Endothelial cell of umbilical vein (primary cell): ENCODE measurements around the gene LMAN2. TPM values are rescaled to one million over a fixed set of nuclear protein-coding genes. Genes with fewer than 3 reads are reported as not detected.

Experiments
- BruUV-seq: library from RNA; stranded (reverse); fragments of 400-500 nt; replicated peaks from 2 replicates; lab custom pipeline; 2021; lab: Mats Ljungman, UMichigan
- CTCF ChIA-PET: fragments of 300-600, 350-600 bp; sonication (Branson Sonifier 250); formaldehyde crosslinking; loops from one replicate; lab custom pipeline; 2021; ENCODE audit warnings: antibody characterized with exemption, inconsistent platforms; lab: Charles Lee
- POLR2A ChIA-PET: fragments of 300-600, 350-600 bp; sonication (Branson Sonifier 250); formaldehyde crosslinking; loops from one replicate; lab custom pipeline; 2021; ENCODE audit warnings: antibody characterized with exemption, inconsistent platforms; lab: Charles Lee
- DNase-seq: peaks from one replicate; pipeline ENCODE4 v3.0.0-alpha.2; 2011; ENCODE audit warnings: low read depth, low spot score
- FAIRE-seq: peaks from 2 replicates; lab custom pipeline; 2011; peaks lifted over from hg19 to GRCh38; lab: Jason Lieb, UNC
- H2AFZ ChIP-seq: 2 replicates; pipeline ENCODE4 v1.6.0; 2012; ENCODE audit warnings: low read depth, low read length, control low read depth, inconsistent platforms
- H3K27ac ChIP-seq: 2 replicates; pipeline ENCODE4 v1.5.1; 2011; ENCODE audit warnings: low read depth, mild to moderate bottlenecking, control low read depth, low read length, moderate library complexity; ENCODE audit not compliant: insufficient read depth
- H3K27me3 ChIP-seq, 2 experiments: 2 replicates each; pipeline versions ENCODE4 v1.6.0 to v1.6.1; 2011; ENCODE audit warnings: low read length in 2 of 2, mixed read lengths in 1 of 2; ENCODE audit not compliant: control insufficient read depth in 2 of 2, insufficient read depth in 2 of 2
- H3K36me3 ChIP-seq, 2 experiments: 2 replicates in 1 of 2; 3 replicates in 1 of 2; pipeline ENCODE4 v1.5.1; 2011; ENCODE audit warnings: low read length in 2 of 2, mild to moderate bottlenecking in 1 of 2, moderate library complexity in 1 of 2; ENCODE audit not compliant: control insufficient read depth in 2 of 2, insufficient read depth in 2 of 2; ENCODE audit errors: extremely low read depth in 1 of 2
- H3K4me1 ChIP-seq: 3 replicates; pipeline ENCODE4 v1.5.1; 2011; ENCODE audit warnings: mild to moderate bottlenecking, low read length; ENCODE audit not compliant: control insufficient read depth, insufficient read depth; ENCODE audit errors: extremely low read depth
- H3K4me2 ChIP-seq: 2 replicates; pipeline ENCODE4 v1.6.1; 2011; ENCODE audit warnings: low read length, control low read depth, mixed read lengths; ENCODE audit not compliant: insufficient read depth
- H3K4me3 ChIP-seq, 3 experiments: fragments of 200-600 bp in 1 of 3; sonication (generic), shearing (Covaris generic) in 1 of 3; replicated peaks in 1 of 3; 2 replicates each; pipeline ENCODE4 v1.5.1; 2011 to 2016; ENCODE audit warnings: control low read depth in 3 of 3, low read length in 3 of 3, mild to moderate bottlenecking in 2 of 3, inconsistent platforms in 1 of 3, low read depth in 1 of 3, moderate library complexity in 1 of 3; ENCODE audit not compliant: insufficient read depth in 1 of 3
- H3K79me2 ChIP-seq: 2 replicates; pipeline ENCODE4 v1.6.0; 2012; ENCODE audit warnings: low read length, inconsistent platforms; ENCODE audit not compliant: control insufficient read depth, insufficient read depth
- H3K9ac ChIP-seq: replicated peaks from 2 replicates; pipeline ENCODE3; 2011; ENCODE audit warnings: low read length, control low read depth; ENCODE audit not compliant: insufficient read depth; ENCODE audit errors: extremely low read depth
- H3K9me1 ChIP-seq: replicated peaks from 3 replicates; pipeline ENCODE4 v1.6.0; 2011; ENCODE audit warnings: mild to moderate bottlenecking, low read length; ENCODE audit not compliant: control insufficient read depth, insufficient read depth; ENCODE audit errors: extremely low read depth
- H3K9me3 ChIP-seq: replicated peaks from 2 replicates; pipeline ENCODE4 v1.5.1; 2012; ENCODE audit warnings: low read length, inconsistent platforms; ENCODE audit not compliant: control insufficient read depth, insufficient read depth
- H4K20me1 ChIP-seq: replicated peaks from 2 replicates; pipeline ENCODE3; 2011; ENCODE audit warnings: mild to moderate bottlenecking, low read length; ENCODE audit not compliant: control insufficient read depth, insufficient read depth; ENCODE audit errors: extremely low read depth
- EZH2 ChIP-seq: IDR thresholded peaks from 2 replicates; pipeline ENCODE4 v1.6.1; 2012; ENCODE audit warnings: borderline replicate concordance, low read depth, mild to moderate bottlenecking, moderate library complexity, low read length, inconsistent platforms; ENCODE audit not compliant: severe bottlenecking
- FOS ChIP-seq: IDR thresholded peaks from 2 replicates; pipeline ENCODE4 v1.6.1; 2011; ENCODE audit warnings: mild to moderate bottlenecking, low read length, moderate library complexity, borderline replicate concordance; ENCODE audit not compliant: insufficient read depth
- GATA2 ChIP-seq: IDR thresholded peaks from 2 replicates; pipeline ENCODE4 v1.7.0; 2011; ENCODE audit warnings: low read depth, mild to moderate bottlenecking, moderate library complexity, mixed read lengths, low read length; ENCODE audit not compliant: insufficient read length, insufficient read depth
- JUN ChIP-seq: IDR thresholded peaks from 2 replicates; pipeline ENCODE4 v1.6.1; 2011; ENCODE audit warnings: borderline replicate concordance, low read depth; ENCODE audit not compliant: insufficient read length, insufficient read depth
- MYC ChIP-seq: IDR thresholded peaks from one replicate; pipeline ENCODE4 v1.6.1; 2011; ENCODE audit warnings: mild to moderate bottlenecking, low read depth, low read length
- POLR2A ChIP-seq: IDR thresholded peaks from 2 replicates; pipeline ENCODE4 v1.6.1; 2012; ENCODE audit warnings: low read depth, mild to moderate bottlenecking, control low read depth, low read length
- POLR2AphosphoS5 ChIP-seq: IDR thresholded peaks from 2 replicates; pipeline ENCODE4 v1.6.1; 2012; ENCODE audit warnings: low read depth, mild to moderate bottlenecking, control low read depth, low read length, moderate library complexity; ENCODE audit not compliant: insufficient read depth
- dilution Hi-C: fragments of 300-500 bp; cut with MboI; formaldehyde crosslinking; loops from one replicate; pipeline ENCODE4 v1.15.0; 2019; ENCODE audit warnings: low sequenced_read_pairs; ENCODE audit not compliant: extremely low pct_ligation_motif_present
- intact Hi-C: fragments of 100-400 bp; cut with micrococcal nuclease; formaldehyde crosslinking; loops from one replicate; pipeline ENCODE4 v1.10.0; 2022
- polyA plus RNA-seq, 4 experiments: library from polyadenylated mRNA; depleted of rRNA in 3 of 4; stranded (reverse) in 3 of 4; unstranded in 1 of 4; fragments of >200 nt; gene quantifications; 2 replicates each; pipeline versions ENCODE4 v1.2.1 to v1.2.3, GENCODE V29; 2011 to 2012; ENCODE audit warnings: missing spikeins in 1 of 4
- total RNA-seq: library from RNA; stranded (reverse); gene quantifications from 2 replicates; pipeline ENCODE4 v1.2.3, GENCODE V29; 2021
- TF ChIP-seq, protein P1 (sequence below), 2 donors: IDR thresholded peaks; 1 replicate in 1 of 2; 2 replicates in 1 of 2; pipeline ENCODE4 v1.5.1; 2011; ENCODE audit warnings: low read length in 2 of 2, mild to moderate bottlenecking in 2 of 2, moderate library complexity in 2 of 2, control low read depth in 1 of 2, inconsistent platforms in 1 of 2, low read depth in 1 of 2; ENCODE audit not compliant: insufficient read depth in 1 of 2; ENCODE audit errors: extremely low read depth in 1 of 2
- TF ChIP-seq, protein P2 (sequence below): IDR thresholded peaks from 2 replicates; pipeline ENCODE4 v1.6.1; 2011; ENCODE audit not compliant: insufficient read depth, insufficient read length

Gene LMAN2
- total and polyA plus RNA-seq, 2 donors (not counting 3 experiments of a cell fraction or from before 2014, with no cell fraction given), result 151 to 370 TPM

DNA sequence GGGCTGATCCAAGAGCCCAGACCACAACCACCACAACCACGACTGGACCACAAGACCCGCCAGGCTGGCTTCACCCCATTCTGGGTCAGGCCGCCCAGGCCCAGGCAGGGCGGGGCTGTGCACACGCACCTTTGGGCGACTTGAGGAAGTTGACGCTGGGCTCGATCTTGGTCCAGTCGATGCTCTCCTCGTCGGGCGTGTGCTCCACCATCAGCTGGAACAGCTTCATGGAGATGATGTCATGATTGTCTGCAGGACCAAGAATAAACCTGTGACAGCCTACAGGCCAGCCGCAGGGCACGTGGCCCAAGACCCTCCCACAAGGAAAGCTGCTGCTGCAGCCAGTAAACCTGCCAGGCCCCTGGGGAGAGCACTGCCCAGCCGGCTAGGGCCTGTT, 17.3 kb downstream of the LMAN2 start:
- Histone ChIP-seq H3K4me3 (no peak overlapping the region), H3K9ac (no peak overlapping the region)
- POLR2A ChIA-PET, result no interaction called here

More for the DNA sequence above, 17.3 kb downstream of the LMAN2 start:
- no peak overlapping the region for H3K4me2 ChIP-seq
- dilution Hi-C loops (no loop called here), intact Hi-C loops (no loop called here)
- no peak overlapping the region for H3K27ac ChIP-seq
- peaks cover 0 to 59% of the 10 kb centered on the region in 2 experiments for H3K36me3 ChIP-seq
- H3K79me2 ChIP-seq, result no peaks in the 10 kb centered on the region
- H3K9me1 ChIP-seq, result no peaks in the 10 kb centered on the region
- H3K27me3 ChIP-seq, result no peaks in the 10 kb centered on the region
- TF ChIP-seq MYC (no peak), JUN (no peak), POLR2AphosphoS5 (no peak), GATA2 (no peak), FOS (no peak), POLR2A (no peak), EZH2 (no peak)
- TF ChIP-seq, protein P1, sequence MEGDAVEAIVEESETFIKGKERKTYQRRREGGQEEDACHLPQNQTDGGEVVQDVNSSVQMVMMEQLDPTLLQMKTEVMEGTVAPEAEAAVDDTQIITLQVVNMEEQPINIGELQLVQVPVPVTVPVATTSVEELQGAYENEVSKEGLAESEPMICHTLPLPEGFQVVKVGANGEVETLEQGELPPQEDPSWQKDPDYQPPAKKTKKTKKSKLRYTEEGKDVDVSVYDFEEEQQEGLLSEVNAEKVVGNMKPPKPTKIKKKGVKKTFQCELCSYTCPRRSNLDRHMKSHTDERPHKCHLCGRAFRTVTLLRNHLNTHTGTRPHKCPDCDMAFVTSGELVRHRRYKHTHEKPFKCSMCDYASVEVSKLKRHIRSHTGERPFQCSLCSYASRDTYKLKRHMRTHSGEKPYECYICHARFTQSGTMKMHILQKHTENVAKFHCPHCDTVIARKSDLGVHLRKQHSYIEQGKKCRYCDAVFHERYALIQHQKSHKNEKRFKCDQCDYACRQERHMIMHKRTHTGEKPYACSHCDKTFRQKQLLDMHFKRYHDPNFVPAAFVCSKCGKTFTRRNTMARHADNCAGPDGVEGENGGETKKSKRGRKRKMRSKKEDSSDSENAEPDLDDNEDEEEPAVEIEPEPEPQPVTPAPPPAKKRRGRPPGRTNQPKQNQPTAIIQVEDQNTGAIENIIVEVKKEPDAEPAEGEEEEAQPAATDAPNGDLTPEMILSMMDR (IDR thresholded peaks at IDR 0.05; ENCODE audit: extremely low read depth in 1 of 2, insufficient read depth in 1 of 2, low read depth in 1 of 2, low read length in 2 of 2), result no peak
- TF ChIP-seq, protein P2, sequence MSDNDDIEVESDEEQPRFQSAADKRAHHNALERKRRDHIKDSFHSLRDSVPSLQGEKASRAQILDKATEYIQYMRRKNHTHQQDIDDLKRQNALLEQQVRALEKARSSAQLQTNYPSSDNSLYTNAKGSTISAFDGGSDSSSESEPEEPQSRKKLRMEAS, result no peak
- H3K9me3 ChIP-seq, result no peaks in the 10 kb centered on the region
- CTCF ChIA-PET, result no interaction called here
- no peak for FAIRE-seq
- no peaks in the 10 kb centered on the region for H4K20me1 ChIP-seq
- H3K4me1 ChIP-seq, result no peaks in the 10 kb centered on the region
- DNase-seq, result no peak
- no peak overlapping the region for H2AFZ ChIP-seq
- no TSS peak for BruUV-seq
